HG03469 (cell line): ENCODE measurements around the gene ADCY5.

Experiments used
- ATAC-seq: cut with Tn5 transposase; IDR thresholded peaks from one replicate; pipeline ENCODE4 v1.9.1; 2021; ENCODE audit warnings: mild to moderate bottlenecking, moderate library complexity, moderate number of reproducible peaks; ENCODE audit not compliant: unreplicated experiment

Gene ADCY5

GRCh38 chr3:123459862-123460261 lies 11.0 kb upstream of the ADCY5 start:
- no peak for ATAC-seq

GRCh38 chr3:123458255-123458654 lies 9.4 kb upstream of the ADCY5 start:
- no peak for ATAC-seq

GRCh38 chr3:123457841-123458240 lies 9.0 kb upstream of the ADCY5 start:
- ATAC-seq, result no peak

- ATAC-seq, result no peak
Observed at GRCh38 chr3:123453675-123454074, 4.8 kb upstream of the ADCY5 start.

GRCh38 chr3:123451186-123451585 lies 2.3 kb upstream of the ADCY5 start:
- ATAC-seq, result no peak

- ATAC-seq, result no peak
Observed at GRCh38 chr3:123449997-123450604, 1.2 kb upstream of the ADCY5 start.

GRCh38 chr3:123449102-123449996 lies 459 bp upstream of the ADCY5 start:
- ATAC-seq, result no peak

- ATAC-seq, result no peak
Observed at GRCh38 chr3:123447749-123448517, 957 bp downstream of the ADCY5 start.

GRCh38 chr3:123447416-123447748 lies 1.5 kb downstream of the ADCY5 start:
- ATAC-seq, result no peak

GRCh38 chr3:123446610-123447109 lies 2.2 kb downstream of the ADCY5 start:
- ATAC-seq, result no peak

- no peak for ATAC-seq
Observed at GRCh38 chr3:123446210-123446609, 2.7 kb downstream of the ADCY5 start.

GRCh38 chr3:123445702-123446101 lies 3.2 kb downstream of the ADCY5 start:
- no peak for ATAC-seq

- ATAC-seq, result no peak
Observed at GRCh38 chr3:123444744-123445143, 4.1 kb downstream of the ADCY5 start.

- no peak for ATAC-seq
Observed at GRCh38 chr3:123444023-123444422, 4.9 kb downstream of the ADCY5 start.

- no peak for ATAC-seq
Observed at GRCh38 chr3:123442908-123443307, 6.0 kb downstream of the ADCY5 start.

GRCh38 chr3:123442125-123442524 lies 6.8 kb downstream of the ADCY5 start:
- no peak for ATAC-seq

- ATAC-seq, result no peak
Observed at GRCh38 chr3:123439806-123440580, 8.9 kb downstream of the ADCY5 start.

GRCh38 chr3:123432832-123433523 lies 15.9 kb downstream of the ADCY5 start:
- ATAC-seq, result no peak

GRCh38 chr3:123431658-123432324 lies 17.1 kb downstream of the ADCY5 start:
- ATAC-seq, result no peak
